Caco-2 (cell line): ENCODE data around the gene TTLL4. TPM values are rescaled to one million over a fixed set of nuclear protein-coding genes. Genes with fewer than 3 reads are reported as not detected.

ENCODE experiments used
- BruUV-seq: library from RNA; stranded (reverse); fragments of 400-500 nt; replicated peaks from 2 replicates; lab custom pipeline; 2021; lab: Mats Ljungman, UMichigan
- CTCF ChIA-PET: fragments of 300-600 bp; sonication (Branson Sonifier 250); formaldehyde crosslinking; loops from one replicate; lab custom pipeline; 2022; ENCODE audit warnings: antibody characterized with exemption; lab: Charles Lee
- POLR2A ChIA-PET: fragments of 300-600 bp; sonication (Branson Sonifier 250); formaldehyde crosslinking; loops from one replicate; lab custom pipeline; 2022; ENCODE audit warnings: antibody characterized with exemption; lab: Charles Lee
- DNase-seq, 2 experiments: peaks; one replicate each; pipeline versions ENCODE4 v3.0.0 to v3.0.0-alpha.2; 2020 to 2022
- H3K27me3 ChIP-seq: replicated peaks from 2 replicates; pipeline ENCODE4 v1.6.0; 2011; ENCODE audit warnings: low read length; ENCODE audit not compliant: control insufficient read depth, insufficient read depth
- H3K36me3 ChIP-seq: 2 replicates; pipeline ENCODE4 v1.5.1; 2011; ENCODE audit warnings: low read length; ENCODE audit not compliant: control insufficient read depth, insufficient read depth
- H3K4me1 ChIP-seq: fragments of 250-450 bp; sonication (Bioruptor Pico); 2 replicates; pipeline ENCODE4 v1.5.1; 2020; ENCODE audit warnings: mild to moderate bottlenecking
- H3K4me3 ChIP-seq: 2 replicates; pipeline ENCODE4 v1.5.1; 2011; ENCODE audit warnings: low read depth, mild to moderate bottlenecking, control low read depth, low read length
- H3K9me3 ChIP-seq: fragments of 250-450 bp; sonication (Bioruptor Pico); 2 replicates; pipeline ENCODE4 v1.5.1; 2020; ENCODE audit warnings: mild to moderate bottlenecking, moderate library complexity
- H3K27ac Mint-ChIP-seq: one replicate; pipeline ENCODE4 v1.8.0; 2022; ENCODE audit warnings: mixed read lengths; ENCODE audit not compliant: unreplicated experiment
- H3K27me3 Mint-ChIP-seq: one replicate; pipeline ENCODE4 v1.8.0; 2022; ENCODE audit warnings: mixed read lengths; ENCODE audit not compliant: insufficient read depth, unreplicated experiment
- H3K36me3 Mint-ChIP-seq: one replicate; pipeline ENCODE4 v1.8.0; 2022; ENCODE audit warnings: mild to moderate bottlenecking, mixed read lengths; ENCODE audit not compliant: insufficient read depth, unreplicated experiment
- H3K4me1 Mint-ChIP-seq: one replicate; pipeline ENCODE4 v1.8.0; 2022; ENCODE audit warnings: low read depth, mixed read lengths; ENCODE audit not compliant: unreplicated experiment
- H3K4me3 Mint-ChIP-seq: one replicate; pipeline ENCODE4 v1.8.0; 2022; ENCODE audit warnings: mild to moderate bottlenecking, moderate library complexity, mixed read lengths; ENCODE audit not compliant: unreplicated experiment
- H3K9me3 Mint-ChIP-seq: one replicate; pipeline ENCODE4 v1.8.0; 2022; ENCODE audit warnings: mixed read lengths; ENCODE audit not compliant: unreplicated experiment
- intact Hi-C: fragments of 100-400 bp; cut with micrococcal nuclease; formaldehyde crosslinking; loops from one replicate; pipeline ENCODE4 v1.10.0; 2022; ENCODE audit not compliant: unreplicated experiment
- total RNA-seq: library from RNA; stranded (reverse); gene quantifications from 2 replicates; pipeline ENCODE4 v1.2.3, GENCODE V29; 2022
- TF ChIP-seq, protein P1 (sequence below), 2 experiments: fragments of 200-600 bp in 1 of 2; IDR thresholded peaks; 1 replicate in 1 of 2; 2 replicates in 1 of 2; pipeline versions ENCODE4 v1.5.1 to v1.8.0; 2011 to 2022; ENCODE audit warnings: antibody characterized with exemption in 1 of 2, control low read depth in 1 of 2, inconsistent platforms in 1 of 2, low read depth in 1 of 2, low read length in 1 of 2, mild to moderate bottlenecking in 1 of 2, moderate library complexity in 1 of 2; ENCODE audit not compliant: insufficient read depth in 1 of 2, severe bottlenecking in 1 of 2, unreplicated experiment in 1 of 2

TTLL4 gene
- total RNA-seq, 1 experiment from 2014 or later = 86.6 TPM

DNA sequence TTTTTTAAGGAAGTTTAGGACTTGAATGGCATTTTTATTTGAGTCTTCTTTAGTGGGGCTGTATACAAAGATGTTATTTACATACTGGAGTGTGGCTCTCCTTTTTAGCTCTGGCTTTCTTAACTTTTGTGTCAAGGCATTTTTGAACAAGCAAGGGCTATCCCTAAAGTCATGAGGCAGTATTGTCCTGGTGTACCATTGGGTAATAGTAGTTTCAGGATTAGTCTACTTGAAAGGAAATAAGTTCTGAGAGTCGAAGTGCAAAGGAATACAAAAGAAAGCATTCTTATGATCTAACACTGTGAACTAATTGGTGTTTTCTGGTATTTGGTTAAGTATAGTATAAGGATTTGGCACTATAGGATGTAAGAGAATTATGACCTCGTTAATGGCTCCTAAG lies 69.4 kb downstream of the TTLL4 start:
- Histone ChIP-seq H3K36me3 (no peaks in the 10 kb centered on the region), H3K4me1 (peaks cover 15% of the 10 kb centered on the region; the same call in 1 of the 2 replicates), H3K27me3 (no peaks in the 10 kb centered on the region), H3K4me3 (no peak overlapping the region), H3K9me3 (peaks cover 12% of the 10 kb centered on the region)
- Mint-ChIP-seq H3K36me3 (no peaks in the 10 kb centered on the region), H3K9me3 (peaks cover 19% of the 10 kb centered on the region), H3K4me3 (no peak overlapping the region), H3K27me3 (no peaks in the 10 kb centered on the region), H3K27ac (no peak overlapping the region), H3K4me1 (peaks cover 31% of the 10 kb centered on the region)
- intact Hi-C loops = no loop called here
- no peak for DNase-seq
- POLR2A ChIA-PET = no interaction called here
- BruUV-seq = no TSS peak
- CTCF ChIA-PET = no interaction called here
- TF ChIP-seq, protein P1, sequence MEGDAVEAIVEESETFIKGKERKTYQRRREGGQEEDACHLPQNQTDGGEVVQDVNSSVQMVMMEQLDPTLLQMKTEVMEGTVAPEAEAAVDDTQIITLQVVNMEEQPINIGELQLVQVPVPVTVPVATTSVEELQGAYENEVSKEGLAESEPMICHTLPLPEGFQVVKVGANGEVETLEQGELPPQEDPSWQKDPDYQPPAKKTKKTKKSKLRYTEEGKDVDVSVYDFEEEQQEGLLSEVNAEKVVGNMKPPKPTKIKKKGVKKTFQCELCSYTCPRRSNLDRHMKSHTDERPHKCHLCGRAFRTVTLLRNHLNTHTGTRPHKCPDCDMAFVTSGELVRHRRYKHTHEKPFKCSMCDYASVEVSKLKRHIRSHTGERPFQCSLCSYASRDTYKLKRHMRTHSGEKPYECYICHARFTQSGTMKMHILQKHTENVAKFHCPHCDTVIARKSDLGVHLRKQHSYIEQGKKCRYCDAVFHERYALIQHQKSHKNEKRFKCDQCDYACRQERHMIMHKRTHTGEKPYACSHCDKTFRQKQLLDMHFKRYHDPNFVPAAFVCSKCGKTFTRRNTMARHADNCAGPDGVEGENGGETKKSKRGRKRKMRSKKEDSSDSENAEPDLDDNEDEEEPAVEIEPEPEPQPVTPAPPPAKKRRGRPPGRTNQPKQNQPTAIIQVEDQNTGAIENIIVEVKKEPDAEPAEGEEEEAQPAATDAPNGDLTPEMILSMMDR (IDR thresholded peaks at IDR 0.05; ENCODE audit: insufficient read depth in 1 of 2, low read depth in 1 of 2, low read length in 1 of 2, severe bottlenecking in 1 of 2, unreplicated experiment in 1 of 2) = no peak

- ChIA-PET CTCF (interaction anchor here (0.6 to 2.1 kb wide), 6 partner anchors 67 to 1007 kb away, joined by 3 to 19 read pairs (median 5); partner anchors contain the start of gene TTLL4), POLR2A (interaction anchor here (1.5 kb wide), 1 partner anchor 71 kb away, joined by 5 read pairs; the partner anchor contains the start of gene TTLL4)
- H3K4me1 ChIP-seq = peaks cover 15% of the 10 kb centered on the region; the same call in 1 of the 2 replicates
- H3K27me3 ChIP-seq = no peaks in the 10 kb centered on the region
- Mint-ChIP-seq H3K4me3 (peak overlapping the region; percentile 81), H3K36me3 (no peaks in the 10 kb centered on the region), H3K9me3 (peaks cover 15% of the 10 kb centered on the region), H3K27me3 (no peaks in the 10 kb centered on the region), H3K4me1 (peaks cover 31% of the 10 kb centered on the region), H3K27ac (peak overlapping the region; percentile 12)
- peak; percentile 44 to 69 for DNase-seq
- H3K4me3 ChIP-seq = peak overlapping the region; percentile 35
- peaks cover 10% of the 10 kb centered on the region for H3K9me3 ChIP-seq
- intact Hi-C loops = no loop called here
- TSS peak; percentile 93 for BruUV-seq
- TF ChIP-seq, protein P1 (IDR thresholded peaks at IDR 0.05; ENCODE audit: insufficient read depth in 1 of 2, low read depth in 1 of 2, low read length in 1 of 2, severe bottlenecking in 1 of 2, unreplicated experiment in 1 of 2) = no peak
- H3K36me3 ChIP-seq = no peaks in the 10 kb centered on the region
Observed at GRCh38 chr2:218780851-218781690, 70.4 kb downstream of the TTLL4 start.

DNA sequence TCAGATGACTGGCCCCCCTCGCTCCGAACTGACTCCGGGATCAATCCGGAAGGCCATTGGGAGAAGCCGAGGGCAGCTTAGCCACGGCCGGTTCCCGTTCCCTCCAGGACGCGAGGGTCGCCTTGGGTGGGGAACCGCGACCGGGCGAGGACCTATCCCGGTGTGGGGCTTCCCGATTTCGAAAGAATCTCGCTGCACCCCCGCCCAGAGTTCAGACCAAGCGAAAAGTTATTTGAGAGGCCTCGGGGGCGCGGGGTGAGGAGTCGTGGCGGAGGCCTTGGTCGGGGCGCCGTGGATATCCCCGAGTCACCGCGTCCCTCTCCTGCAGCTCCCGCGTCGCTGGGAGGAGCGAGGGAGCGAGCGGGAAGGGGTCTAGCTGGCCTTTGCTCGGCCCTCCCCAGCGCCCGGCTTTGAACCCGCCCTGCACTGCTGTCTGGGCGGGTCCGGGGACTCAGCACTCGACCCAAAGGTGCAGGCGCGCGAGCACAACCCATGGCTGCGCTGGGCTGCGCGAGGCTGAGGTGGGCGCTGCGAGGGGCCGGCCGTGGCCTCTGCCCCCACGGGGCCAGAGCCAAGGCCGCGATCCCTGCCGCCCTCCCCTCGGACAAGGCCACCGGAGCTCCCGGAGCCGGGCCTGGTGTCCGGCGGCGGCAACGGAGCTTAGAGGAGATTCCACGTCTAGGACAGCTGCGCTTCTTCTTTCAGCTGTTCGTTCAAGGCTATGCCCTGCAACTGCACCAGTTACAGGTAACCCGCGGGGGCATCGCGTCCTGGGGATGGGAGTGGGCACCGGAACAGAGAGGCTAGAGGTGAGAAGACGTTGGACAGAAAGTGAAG lies 71.3 kb downstream of the TTLL4 start, which contains the start of gene CYP27A1:
CYP27A1 (plus strand) TSS at position 457 of the 837 bp plus-strand sequence; CDS start at position 493, 36 bp downstream.
- peak within 1 kb of the TSS; percentile 81 for H3K4me3 Mint-ChIP-seq
- DNase-seq = peak; percentile 74
- intact Hi-C loops = loop anchor here (1.0 to 2.0 kb wide), 2 partner anchors 65 to 71 kb away; partner anchors contain the start of gene TTLL4
- peaks cover 31% of the 10 kb centered on the region for H3K4me1 Mint-ChIP-seq
- H3K27me3 Mint-ChIP-seq = no peaks in the 10 kb centered on the region
- no peaks in the 10 kb centered on the region for H3K36me3 Mint-ChIP-seq
- H3K4me1 ChIP-seq = peaks cover 15% of the 10 kb centered on the region; the same call in 1 of the 2 replicates
- peaks cover 4% of the 10 kb centered on the region; the same call in 1 of the 2 replicates for H3K9me3 ChIP-seq
- peaks cover 9% of the 10 kb centered on the region for H3K9me3 Mint-ChIP-seq
- TF ChIP-seq, protein P1 (IDR thresholded peaks at IDR 0.05; ENCODE audit: insufficient read depth in 1 of 2, low read depth in 1 of 2, low read length in 1 of 2, severe bottlenecking in 1 of 2, unreplicated experiment in 1 of 2) = no peak
- ChIA-PET POLR2A (interaction anchor here (0.9 to 1.5 kb wide), 3 partner anchors 71 to 284 kb away, joined by 3 to 5 read pairs (median 4); partner anchors contain the start of gene TTLL4), CTCF (interaction anchor here (0.5 to 2.1 kb wide), 8 partner anchors 25 to 1008 kb away, joined by 3 to 19 read pairs (median 4); partner anchors contain the start of gene TTLL4)
- no TSS peak for BruUV-seq
- H3K27ac Mint-ChIP-seq = peak within 1 kb of the TSS; percentile 38
- peak within 1 kb of the TSS; percentile 35 for H3K4me3 ChIP-seq
- no peaks in the 10 kb centered on the region for H3K27me3 ChIP-seq
- no peaks in the 10 kb centered on the region for H3K36me3 ChIP-seq
